ENCODE results near the gene CFAP73.
"Not testable (repeated sequence)": the region's sequence is repeated elsewhere in the genome, so short reads cannot be mapped to it uniquely, and the experiment has no call there.

The CFAP73 gene

DNA sequence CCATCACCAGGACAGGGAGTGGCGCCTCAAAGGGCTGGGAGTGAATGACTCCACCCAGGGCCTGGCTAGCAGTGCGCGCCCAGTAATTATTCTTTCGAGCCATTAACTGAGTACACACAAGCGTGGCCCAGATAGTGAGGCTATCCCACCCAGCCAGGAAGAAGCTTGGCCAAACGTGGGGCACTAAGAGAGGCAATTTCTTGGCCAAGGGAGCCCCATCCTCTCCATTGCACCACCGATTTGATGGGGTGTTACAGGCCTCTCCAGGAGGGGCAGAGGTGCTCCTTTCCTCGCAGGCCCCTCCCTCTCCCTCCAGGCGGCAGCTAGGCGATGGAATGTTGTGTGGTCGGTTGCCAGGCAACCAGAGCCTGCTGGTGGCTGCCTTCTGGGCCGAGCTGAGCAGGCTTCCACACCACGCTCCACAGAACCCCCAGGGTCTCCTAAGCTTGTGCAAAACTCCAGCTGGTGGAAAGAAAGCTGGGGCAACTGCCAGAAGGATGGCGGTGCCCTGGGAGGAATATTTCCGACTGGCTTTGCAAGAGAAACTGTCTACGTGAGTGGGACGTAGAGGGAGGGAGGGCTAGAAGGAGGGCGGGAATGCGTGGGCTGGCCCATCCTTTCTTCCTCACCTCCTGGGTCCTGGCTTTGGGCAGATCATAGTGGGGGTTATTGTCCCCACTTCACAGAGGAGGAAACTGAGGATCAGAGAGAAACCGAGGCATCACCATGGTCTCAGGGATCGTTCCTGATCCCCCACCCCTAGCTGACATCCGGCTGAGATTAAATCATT is at the start of gene CFAP73:
TSS of gene CFAP73 (plus strand) at position 364 of the 790 bp plus-strand sequence. CDS start at position 498, 134 bp downstream.
- DNase-seq, result peak in 1 of 2 donors; percentile 10

DNA sequence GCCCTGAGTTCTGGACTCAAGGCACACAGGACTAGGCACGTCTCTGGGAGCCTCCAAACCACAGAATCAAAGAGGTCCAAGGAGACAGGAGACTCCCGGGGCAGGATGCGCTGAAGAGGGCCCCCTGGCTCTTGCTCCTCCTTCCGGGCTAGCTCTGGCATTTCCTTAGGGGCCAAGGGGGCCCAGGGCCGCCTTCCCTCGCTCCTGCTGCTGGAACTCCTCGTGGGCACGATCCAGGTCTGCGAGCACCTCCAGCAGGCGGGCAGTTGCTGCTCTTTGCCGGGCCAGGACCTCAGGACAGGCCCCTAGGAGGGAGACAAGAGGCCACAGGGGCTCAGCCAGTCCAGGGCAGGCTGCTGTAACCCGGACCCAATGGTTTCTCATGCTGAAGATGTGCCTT is 49.8 kb upstream of the CFAP73 start:
- DNase-seq, result no peak

DNA sequence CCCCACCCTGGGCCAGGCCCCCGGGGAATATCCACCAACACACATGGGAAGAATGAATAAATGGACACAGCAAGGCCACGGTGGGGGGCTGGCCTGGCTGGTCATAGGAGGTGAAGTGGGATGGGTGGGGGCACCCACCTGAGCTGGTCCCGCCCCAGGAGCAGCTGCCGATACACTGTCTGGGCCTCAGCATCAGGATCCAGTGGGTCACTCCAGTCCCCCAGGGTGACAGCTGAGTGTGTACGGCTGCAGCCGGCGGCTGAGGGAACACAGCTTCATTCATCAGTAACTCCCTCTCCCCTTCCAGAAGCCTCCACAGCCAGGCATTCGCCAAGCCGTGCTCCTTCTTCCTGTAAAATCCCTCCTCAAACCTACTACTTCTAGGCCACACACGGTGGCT is 47.8 kb upstream of the CFAP73 start:
- DNase-seq, result no peak

DNA sequence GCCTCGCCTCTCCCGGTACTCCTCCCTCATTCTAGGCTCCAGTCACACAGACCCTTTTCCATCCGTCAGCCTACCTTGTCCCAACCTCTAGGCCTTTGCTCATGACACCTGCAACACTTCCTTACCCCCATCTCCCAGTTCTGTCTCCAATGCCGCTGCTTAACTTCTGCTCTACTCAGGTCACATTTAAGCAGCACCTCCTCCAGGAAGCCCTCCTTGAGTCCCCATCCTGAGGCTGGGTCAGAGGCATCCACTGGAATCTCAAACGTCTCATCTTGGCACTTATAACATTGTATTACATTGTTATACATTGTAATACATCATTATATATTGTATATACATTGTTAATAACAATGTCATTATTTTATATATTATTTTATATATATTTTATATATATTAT is 46.7 kb upstream of the CFAP73 start:
- no peak for DNase-seq

DNA sequence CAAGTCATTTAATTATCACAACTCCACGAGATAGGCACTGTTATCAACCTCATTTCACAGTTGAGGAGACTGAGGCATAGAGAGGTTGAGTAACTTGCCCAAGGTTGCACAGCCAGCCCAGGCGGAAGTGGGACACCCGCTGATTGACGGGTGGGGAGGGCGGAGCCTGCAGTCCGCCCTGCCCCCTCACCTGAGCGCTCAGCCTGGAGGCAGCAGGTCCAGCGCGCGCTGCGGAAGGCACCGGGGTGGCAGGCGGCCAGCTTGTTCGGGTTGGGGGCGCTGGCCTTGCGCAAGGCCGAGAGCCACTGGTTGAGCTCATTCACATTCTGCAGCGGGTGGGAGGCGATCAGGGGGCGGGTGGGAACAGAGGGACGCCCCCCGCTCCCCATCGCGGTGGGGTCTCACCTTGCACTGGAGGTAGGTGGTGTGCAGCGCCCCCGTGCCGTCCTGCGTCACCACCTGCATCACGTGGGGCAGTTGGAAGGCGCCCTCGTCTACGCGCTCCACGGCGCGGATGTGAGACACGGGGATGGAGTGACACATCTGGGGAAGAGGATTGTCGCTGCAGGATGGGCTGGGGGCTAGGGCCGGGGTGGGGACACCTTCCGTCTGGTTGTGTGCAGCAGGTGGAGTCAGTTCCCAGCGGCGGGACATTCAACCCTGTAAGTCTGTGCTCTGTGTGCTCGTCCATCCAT is 45.6 kb upstream of the CFAP73 start:
- DNase-seq, result peak; percentile 64 to 76

DNA sequence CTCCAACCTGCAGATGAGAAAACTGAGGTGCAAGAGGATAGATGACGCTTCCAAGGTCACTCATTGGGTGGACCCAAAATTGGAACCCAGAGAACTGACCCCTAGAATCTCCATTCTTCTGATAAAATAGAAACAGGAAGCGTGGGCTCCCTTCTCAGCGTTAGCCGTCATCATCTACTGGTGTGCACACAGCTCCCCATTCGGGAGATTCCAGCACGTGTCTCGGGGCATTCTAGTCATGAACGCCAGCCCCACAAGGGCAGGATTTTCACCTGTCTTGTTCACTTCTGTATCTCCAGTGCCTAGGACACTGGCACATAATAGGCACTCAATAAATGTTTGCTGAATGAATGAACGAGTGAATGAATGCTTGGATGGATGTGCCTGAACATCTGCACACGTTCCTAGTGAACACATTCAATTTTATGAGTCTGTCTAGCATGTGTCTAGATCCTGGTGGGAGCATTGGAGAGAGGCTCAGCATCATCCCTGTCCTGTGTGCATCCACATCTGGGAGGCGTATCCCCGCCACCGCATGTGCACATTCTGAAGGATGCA is 44.5 kb upstream of the CFAP73 start:
- no peak for DNase-seq

DNA sequence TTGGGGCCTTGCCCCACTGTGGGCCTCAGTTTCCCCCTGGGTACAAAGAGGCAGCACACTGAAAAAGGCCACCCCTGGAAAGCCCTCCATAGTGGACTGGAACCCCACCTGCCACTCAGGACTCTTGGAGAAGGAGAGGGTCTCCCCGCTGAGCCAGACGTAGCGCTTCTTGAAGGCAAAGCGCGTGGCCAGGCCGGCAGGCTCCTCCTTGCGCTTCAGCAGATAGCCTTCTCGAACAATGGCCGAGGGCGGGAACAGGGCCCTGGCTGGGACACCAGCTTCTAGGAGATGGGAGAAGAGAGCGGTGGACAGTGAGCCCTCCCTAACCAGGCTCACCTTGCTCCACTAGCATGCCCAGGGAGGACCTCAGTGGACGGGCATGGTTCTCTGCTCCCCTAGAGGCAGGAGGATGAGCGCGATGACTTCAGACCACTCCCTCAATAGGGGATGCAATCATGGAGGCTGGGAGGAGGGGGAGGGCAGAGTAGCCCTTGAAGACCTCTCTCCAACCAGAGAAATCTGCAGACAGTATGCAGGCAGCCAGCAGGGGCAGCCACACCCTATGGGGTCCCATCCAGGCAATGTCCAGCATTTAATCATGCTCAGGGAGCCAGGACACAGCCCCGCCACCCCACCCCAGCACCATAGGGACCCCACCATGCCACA is 43.8 kb upstream of the CFAP73 start:
- no peak for DNase-seq

DNA sequence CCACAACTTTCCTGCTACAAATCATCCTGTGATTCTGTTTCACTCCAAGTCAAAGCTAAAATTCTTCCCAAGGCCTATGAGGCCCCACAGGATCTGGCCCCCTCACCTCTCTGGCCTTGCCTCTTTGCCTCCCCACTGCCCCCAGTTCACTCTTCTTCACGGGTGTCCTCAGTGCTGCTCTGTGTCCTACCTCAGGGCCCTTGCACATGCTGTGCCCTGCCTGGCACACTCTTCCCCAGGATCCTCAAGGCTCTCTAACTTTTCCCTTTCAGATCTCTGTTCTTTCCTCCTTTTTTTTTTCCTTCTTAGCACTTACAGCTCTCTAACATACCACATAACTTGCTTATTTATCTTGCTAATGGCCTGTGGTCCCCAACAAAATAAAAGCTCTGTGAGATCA is 43.2 kb upstream of the CFAP73 start:
- no peak for DNase-seq

DNA sequence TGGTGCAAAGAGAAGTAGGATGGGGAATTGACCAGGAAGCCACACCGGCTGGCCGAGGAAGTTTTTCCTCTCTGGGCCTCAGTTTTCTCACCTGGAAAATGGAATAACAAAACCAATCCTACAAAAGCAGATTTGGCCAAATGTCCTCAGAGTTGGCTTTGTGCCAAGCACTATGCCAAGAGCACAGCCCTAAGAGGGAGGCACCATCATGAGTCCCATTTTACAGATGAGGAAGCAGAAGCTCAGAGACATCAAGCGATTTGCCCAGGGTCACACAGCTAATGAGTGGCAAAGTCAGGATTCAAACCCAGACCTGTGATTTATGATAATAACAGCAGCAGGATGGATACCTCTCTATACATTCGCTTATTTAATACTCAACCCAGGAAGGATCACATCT is 41.2 kb upstream of the CFAP73 start:
- no peak for DNase-seq

DNA sequence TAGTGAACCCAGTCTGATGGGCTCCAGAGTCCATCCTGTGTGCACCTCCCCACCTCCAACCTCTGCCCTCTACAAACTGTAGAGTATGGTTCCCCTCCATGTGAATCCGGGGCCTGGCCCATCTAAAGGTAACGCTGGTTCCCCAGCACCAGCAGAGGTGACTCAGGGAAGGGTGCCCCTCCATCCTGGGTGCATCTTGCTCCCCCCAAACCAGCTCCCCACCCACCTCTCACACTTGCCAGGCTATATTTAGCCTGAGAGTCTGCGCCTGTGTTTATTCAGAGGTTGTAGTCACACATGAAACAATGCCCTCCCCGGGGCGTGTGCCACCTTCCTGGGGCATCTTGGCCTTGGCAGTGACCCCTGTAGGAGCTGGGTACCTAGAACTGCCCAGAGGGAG is 40.2 kb upstream of the CFAP73 start:
- no peak for DNase-seq

DNA sequence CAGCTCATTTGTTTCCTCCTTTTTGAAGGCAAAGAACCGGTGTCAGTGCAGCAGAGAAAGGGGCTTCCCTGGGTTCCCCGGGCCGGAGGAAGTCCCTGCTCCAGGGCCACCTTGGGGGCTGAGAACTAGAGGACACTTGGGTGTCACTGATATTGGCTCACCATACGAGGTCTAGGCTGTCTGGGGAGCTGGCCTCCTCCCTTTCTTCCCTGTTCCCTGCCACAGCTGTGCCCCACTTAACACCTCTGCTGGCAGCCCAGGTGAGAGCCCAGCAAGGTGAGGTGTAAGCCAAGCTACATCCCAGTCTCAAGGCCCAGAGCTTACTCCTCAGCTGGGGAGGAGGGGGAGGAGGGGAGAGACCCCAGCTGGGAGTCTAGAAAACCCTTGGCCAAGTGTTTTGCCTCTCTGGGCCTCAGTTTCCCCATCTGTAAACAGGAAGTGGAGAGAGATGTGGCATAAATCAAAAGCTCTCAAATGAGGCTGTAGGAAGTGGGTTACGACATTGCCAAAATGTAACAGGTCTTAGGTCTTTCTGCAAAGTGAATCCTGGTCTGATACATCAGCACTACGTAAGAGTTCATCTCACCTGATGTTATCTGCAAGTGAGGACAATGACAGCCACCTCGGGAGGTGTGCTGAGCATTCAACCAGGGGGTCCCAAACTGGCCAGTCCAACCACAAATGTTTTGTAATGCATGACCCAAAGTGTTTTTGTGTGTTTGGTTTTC is 39.5 kb upstream of the CFAP73 start:
- DNase-seq, result no peak

DNA sequence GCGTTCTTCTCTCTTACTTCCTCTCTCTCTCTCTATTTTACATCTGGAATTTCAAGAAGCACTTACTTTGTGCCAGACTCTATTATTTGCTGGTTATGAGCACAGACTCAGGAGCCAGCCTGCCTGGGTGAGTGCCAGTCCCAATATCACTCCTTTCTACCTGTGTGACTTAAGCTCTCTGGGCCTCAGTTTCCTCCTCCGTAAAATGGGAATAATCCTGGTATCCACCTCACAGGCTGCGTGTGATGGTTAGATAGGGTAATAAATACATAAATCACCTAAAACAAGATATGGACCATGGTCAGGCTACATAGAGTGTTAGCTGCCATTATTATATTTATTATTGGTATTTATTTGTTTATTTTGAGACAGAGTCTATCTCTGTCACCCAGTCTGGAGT is 38.3 kb upstream of the CFAP73 start:
- no peak for DNase-seq

DNA sequence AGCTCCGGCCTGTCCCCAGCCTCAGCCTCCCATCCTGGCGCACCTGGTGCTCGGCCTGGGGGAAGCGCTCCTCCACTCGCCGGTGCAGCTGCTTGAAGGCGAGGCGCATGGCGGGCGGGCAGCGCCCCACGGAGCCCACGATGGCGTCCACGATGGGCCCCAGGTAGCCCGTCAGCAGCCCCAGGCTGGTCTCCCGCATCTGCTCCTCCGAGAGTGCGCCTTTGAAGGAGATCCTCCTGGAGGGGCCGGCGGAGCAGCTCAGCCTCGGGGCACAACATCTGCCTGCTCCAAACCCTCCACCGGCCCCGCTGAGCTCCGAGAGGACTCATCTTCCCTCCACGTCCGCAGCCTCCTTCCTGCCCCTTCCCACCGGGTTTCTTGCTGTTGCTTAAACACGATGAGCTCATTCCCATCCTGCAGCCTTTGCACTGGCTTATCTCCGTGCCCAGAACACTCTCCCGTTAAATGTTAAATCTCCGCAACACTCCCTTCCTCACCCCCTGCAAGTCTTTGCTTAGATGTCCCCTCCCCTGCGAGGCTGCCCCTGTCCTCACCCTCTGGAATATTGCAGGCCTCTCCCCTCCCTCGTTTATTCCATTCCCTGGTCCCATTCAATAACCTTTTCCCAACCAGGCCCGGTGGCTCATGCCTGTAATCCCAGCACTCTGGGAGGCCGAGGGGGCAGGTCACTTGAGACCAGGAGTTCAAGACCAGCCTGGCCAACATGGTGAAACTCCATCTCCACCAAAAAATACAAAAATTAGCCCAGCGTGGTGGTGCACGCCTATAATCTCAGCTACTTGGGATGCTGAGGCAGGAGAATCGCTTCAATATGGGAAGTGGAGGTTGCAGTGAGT is 37.3 kb upstream of the CFAP73 start:
- DNase-seq, result no peak

DNA sequence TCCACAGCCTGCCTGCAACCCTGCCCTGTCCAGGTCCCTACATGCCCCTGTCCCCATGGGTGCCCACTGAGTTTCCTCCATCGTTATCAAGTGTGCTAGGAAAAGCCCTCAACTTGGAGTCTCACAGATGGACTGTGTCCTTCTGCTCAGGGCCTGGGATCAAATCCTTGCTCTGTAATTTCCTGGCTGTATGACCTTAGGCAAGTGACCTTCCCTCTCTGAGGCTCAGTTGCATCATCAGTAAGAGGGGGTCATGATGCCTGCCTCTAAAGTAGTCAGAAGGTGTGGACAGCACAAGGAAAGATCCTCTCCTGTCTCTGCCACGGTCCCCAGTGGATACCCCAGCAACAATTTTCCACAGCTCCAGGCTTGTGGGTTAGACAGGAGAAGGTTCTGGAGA is 36.1 kb upstream of the CFAP73 start:
- DNase-seq, result no peak

DNA sequence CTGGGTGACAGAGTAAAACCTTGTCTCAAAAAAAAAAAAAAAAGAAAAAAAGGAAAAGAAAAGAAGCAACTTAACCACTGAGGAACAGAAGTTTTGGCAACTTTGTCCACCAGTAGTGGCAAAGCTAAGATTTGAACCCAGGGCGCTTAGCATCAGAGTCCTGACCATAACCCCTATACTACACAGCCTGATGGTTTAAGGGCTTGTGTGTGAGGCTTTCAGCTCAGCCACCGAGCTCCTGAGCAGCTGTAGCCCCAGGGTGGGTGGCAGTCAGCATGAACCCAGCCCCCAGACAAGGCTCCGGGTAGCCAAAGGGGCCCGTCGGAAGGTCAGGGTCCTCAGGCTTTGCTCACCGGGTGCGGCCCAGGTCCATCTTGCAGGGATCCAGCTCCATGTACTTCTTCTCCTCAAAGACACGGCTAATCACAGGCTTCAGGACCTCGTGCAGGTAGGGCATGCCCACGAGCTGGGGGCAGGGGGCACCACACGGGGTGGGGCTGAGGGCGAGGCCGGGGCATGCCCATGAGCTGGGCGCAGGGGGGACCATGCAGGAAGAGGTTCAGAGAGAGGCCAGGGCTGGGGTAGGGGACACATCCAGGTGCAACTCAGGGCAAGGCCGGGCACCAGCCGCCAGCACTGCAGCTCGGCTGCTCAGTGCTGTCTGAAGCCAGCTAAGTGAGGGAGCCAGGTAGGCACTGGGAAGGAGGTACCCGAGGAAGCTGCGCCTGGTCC is 34.9 kb upstream of the CFAP73 start:
- no peak for DNase-seq

DNA sequence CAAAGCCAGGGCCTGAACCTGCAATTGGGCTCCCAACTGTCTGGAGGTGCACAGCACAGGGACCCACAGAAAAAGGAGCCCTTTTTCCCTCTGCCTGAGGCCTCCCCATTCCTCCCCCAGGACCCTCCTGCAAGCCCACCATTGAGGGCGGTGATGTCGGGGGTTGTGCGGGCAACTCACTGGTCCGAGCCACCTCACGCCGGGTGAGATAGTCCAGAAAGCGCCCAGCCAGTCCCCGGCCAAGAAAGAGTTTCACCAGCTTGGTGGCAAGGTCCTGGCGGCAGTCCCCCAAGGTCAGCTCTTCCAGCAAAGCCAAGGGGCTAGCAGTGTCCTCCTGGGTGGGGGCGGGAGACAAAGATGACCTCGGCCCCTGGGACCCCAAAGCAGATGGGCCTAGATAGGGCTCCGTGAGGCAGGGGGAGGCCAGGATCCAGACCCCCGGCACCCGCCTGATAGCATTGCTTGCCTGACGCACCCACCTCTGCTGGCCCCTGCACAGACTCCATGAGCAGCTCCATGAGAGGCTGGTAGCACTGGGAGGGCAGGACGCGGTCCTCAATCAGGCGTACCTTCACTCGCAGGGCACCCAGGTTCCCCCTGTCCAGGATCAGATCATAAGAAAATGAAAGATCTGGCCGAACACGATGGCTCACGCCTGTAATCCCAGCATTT is 33.9 kb upstream of the CFAP73 start:
- DNase-seq, result no peak

DNA sequence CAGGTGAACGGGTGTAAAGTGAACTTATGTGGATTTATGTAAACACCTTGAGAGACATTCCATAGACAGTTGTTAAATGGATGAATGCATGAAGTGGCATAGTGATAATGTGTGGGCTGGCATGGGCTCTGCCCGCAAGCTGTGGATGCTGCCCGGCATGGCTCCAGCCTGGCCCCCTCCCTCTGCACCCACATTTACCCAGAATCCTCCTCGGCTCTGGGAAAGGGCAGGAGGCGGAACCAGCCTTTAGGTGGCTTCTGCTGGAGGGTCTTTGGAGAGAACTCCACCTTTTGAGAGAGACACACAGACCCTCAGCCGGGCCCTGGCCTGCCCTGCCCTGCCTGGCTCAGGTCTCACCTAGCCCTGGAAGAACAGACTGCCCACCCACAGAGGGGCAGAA is 32.6 kb upstream of the CFAP73 start:
- DNase-seq, result no peak

DNA sequence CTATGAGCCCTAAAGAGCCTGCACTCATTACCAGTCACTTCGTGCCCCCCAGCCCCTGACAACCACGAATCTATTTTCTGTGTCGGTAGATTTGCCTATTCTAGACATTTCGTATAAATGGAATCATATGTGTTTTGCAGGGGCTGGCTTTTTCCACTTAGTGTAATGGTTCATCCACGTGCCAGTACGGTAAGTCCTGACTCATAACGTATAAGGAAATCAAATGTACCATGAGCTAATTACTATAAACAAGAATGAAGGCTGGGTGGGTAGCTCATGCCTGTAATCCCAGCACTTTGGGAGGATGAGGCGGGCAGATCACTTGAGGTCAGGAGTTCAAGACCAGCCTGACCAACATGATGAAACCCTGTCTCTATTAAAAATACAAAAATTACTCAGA is 31.8 kb upstream of the CFAP73 start:
- DNase-seq, result not testable (repeated sequence)

DNA sequence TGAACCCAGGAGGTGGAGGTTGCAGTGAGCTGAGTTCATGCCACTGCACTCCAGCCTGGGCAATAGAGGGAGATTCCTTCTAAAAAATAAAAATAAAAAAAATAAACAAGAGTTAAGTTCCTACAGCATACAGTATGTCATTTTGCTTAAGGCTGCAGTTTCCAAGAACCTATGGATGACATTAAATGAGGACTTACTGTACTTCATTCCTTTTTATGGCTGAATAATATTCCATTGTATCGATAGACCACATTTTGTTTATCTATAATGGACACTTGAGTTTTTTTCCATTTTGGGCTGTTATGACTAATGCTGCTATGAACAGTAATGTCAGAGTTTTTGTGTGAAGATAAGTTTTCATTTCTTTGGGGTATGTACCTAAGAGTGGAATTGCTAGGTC is 31.4 kb upstream of the CFAP73 start:
- no peak for DNase-seq

DNA sequence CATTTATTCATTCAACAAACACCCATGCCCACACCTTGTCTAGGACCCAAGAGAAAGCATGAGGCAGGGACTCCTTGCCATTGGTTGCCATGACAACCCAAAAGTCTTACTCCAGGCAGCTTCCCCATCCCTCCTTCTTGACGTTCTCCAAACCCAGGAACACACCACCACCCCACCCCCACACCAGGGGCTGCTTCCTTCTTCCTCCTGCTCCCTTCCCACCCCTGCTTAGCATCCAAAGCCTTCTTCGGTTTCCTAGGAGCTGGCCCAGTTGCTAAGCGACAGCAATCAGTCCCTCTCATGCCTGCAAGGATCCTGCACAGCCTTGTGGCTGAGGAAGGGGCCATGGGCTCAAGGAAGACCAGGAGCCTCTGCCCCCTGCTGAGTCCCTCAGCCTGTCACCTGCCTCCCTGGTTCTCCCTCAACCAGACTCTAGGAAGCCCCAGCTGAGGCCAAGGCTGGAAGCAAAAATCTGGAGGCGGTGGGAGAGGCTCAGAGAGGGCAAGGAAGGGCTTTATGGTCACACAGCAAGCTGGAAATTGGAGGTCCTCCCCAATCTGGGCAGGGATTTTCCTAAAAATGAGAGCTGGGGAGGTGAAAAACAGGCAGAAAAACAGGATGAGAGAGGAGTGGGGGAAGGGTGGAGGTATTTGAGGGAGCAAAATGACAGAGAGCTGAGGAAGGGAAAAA is 29.4 kb upstream of the CFAP73 start:
- no peak for DNase-seq
